HG02943 (cell line): ENCODE results near the gene IL37.

Source experiments
- ATAC-seq: cut with Tn5 transposase; IDR thresholded peaks from one replicate; pipeline ENCODE4 v1.9.1; 2021; ENCODE audit warnings: mild to moderate bottlenecking, low read depth, moderate library complexity; ENCODE audit not compliant: unreplicated experiment

IL37 gene

GRCh38 chr2:112954364-112954763 is 43.4 kb downstream of the IL37 start:
- no peak for ATAC-seq

GRCh38 chr2:112957511-112957910 is 46.5 kb downstream of the IL37 start:
- ATAC-seq, result no peak

GRCh38 chr2:112958428-112959108 is 47.6 kb downstream of the IL37 start:
- ATAC-seq, result no peak

- ATAC-seq, result no peak
Measured at GRCh38 chr2:112959109-112959812, 48.3 kb downstream of the IL37 start.

- no peak for ATAC-seq
Measured at GRCh38 chr2:112960230-112960825, 49.4 kb downstream of the IL37 start.

GRCh38 chr2:112962308-112963175 is 51.6 kb downstream of the IL37 start:
- no peak for ATAC-seq

GRCh38 chr2:112967023-112967422 is 56.1 kb downstream of the IL37 start:
- ATAC-seq, result no peak
